NCI-H1417 (cell line): Measurements from ENCODE around the gene RAB11FIP5.

ENCODE experiments used
- DNase-seq, 3 experiments: peaks; one replicate each; lab custom pipeline; 2025; lab: John Stamatoyannopoulos, UW

The RAB11FIP5 gene

GRCh38 chr2:73033766-73034381 lies 78.9 kb downstream of the RAB11FIP5 start:
- no peak for DNase-seq

DNA sequence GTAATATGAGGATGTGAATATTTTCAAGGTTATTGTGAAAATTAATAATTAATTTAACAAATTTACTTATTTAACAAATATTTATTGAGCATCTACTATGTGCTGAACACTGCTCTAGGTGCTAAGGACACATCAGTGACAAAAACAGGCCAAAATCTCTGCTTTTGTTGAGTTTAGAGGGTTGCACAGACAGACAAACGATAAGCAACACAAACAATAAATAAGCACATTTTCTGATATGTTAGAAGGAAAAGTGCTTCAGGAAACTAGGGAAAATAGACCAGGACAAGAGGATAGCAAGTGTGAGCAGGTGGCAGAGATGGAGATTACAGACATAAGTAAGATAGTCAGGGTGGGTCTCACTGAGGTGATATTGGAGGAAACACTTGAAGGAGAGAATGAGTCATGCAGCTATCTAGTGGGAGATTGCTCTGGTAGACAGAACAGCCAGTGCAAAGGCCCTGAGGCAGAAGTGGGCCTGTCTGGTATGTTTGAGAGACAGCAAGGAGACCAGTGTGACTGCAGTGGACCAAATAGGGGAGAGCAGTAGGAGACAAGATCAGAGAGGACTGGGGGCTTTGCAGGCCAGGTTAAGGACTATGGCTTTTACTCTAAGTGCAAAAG lies 79.5 kb downstream of the RAB11FIP5 start:
- DNase-seq = no peak

DNA sequence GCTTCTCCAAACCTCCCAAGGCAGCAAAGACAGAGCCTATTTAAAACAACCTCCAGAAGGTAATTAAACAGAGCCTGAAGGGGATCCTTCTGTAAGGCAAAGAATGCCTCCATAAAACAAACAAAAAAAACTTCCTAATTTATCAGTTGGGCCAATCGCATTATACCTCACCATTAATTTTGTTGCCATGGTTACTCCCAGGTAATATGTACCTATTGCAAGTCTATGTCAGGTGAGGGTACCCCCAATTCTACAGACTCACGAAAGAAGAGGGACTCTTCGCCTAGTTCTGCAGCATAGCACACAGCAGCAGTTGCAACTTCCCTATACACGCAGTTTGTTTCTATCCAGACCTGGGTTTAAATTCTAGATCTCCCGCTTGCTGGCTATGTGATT lies 80.0 kb downstream of the RAB11FIP5 start:
- no peak for DNase-seq

DNA sequence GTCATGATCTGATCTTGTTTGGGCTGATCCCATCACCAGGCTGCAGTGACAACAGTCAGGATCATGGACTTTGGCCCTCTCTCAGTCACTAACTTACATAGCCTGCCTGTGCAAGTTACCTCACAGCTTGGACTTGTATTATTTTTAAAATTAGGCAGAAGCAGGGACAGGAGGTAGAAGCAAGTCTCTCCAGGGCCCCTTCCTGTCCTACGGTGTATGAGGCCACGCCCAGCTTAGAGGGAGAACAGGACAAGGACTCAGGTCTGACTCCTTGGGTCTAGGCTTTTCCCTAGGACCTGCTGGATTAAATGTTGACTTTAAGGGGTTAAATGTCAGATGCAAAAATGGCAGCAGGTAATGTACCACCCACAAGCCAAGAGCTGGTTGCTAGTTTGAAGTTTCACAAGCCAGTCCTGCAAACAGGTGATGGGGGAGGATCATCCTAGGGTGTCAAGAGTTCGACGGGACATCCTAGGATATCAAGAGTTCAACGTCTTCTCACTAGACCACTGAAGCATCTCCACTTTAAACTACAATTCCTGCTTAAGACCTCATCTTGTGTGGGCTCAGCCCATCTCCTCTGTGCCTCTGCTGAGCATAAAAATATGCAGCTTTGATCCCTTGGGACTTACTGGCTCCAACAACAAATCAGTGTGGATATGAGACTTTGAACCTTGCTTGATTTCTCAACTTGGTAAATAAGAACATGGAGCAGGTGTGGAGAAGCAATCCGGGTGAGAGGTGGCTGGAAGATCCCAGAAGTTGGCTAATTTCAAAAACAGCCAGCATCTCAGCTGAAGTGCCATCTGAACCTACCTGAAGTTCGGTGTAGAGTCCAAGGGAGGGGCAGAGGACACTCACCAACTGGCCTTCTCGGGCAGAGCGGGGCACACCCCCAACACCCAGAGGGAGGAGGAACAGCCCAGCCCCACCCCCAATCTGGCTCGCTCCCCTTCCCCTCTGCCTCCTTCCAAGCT lies 80.7 kb downstream of the RAB11FIP5 start:
- no peak for DNase-seq

GRCh38 chr2:73031095-73031678 lies 81.6 kb downstream of the RAB11FIP5 start:
- DNase-seq = no peak

- peak in 2 of 3 experiments; percentile 6 to 48 for DNase-seq
These were observed 83.9 kb downstream of the RAB11FIP5 start for GRCh38 chr2:73028841-73029240.

DNA sequence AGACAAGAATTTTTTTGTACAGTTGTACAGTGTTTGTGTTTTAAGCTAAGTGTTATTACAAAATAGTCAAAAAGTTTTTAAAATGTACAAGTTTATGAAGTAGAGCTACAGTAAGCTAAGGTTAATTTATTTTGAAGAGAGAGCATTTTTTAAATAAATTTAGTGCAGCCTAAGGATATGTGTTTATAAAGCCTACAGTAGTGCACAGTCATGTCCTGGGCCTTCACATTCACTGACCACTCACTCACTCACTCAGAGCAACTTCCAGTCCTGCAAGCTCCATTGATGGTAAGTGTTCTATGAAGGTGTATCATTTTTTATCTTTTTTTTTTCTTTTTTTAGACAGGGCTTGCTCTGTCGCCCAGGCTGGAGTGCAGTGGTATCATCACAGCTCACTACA lies 85.4 kb downstream of the RAB11FIP5 start:
- no peak for DNase-seq

GRCh38 chr2:73023497-73023896 lies 89.3 kb downstream of the RAB11FIP5 start:
- no peak for DNase-seq
